Upper lobe of right lung (tissue), 1 donor: ENCODE results near the gene TERT. TPM values are rescaled to one million over a fixed set of nuclear protein-coding genes. Genes with fewer than 3 reads are reported as not detected.

Experiments used
- ATAC-seq: fragments of 200-7000 bp; cut with Tn5 transposase; one replicate; pipeline ENCODE4 v1.9.1; 2020; ENCODE audit warnings: mild to moderate bottlenecking, moderate library complexity
- DNase-seq: peaks from one replicate; pipeline ENCODE4 v3.0.0-alpha.2; 2020
- H3K27ac ChIP-seq: fragments of 200-600 bp; one replicate; pipeline ENCODE4 v1.8.0; 2022
- H3K27me3 ChIP-seq: fragments of 200-600 bp; one replicate; pipeline ENCODE4 v1.8.0; 2022; ENCODE audit warnings: mild to moderate bottlenecking
- H3K36me3 ChIP-seq: fragments of 200-600 bp; one replicate; pipeline ENCODE4 v1.8.0; 2022
- H3K4me1 ChIP-seq: fragments of 200-600 bp; one replicate; pipeline ENCODE4 v1.8.0; 2022
- H3K4me3 ChIP-seq: fragments of 200-600 bp; one replicate; pipeline ENCODE4 v1.8.0; 2022; ENCODE audit warnings: mild to moderate bottlenecking
- H3K9me3 ChIP-seq: fragments of 200-600 bp; one replicate; pipeline ENCODE4 v1.8.0; 2022
- CTCF ChIP-seq: fragments of 200-600 bp; IDR thresholded peaks from one replicate; pipeline ENCODE4 v1.8.0; 2022; ENCODE audit warnings: antibody characterized with exemption
- intact Hi-C: fragments of 100-400 bp; cut with DNase I; formaldehyde crosslinking; loops from one replicate; pipeline ENCODE4 v1.11.0; 2022
- total RNA-seq: library from RNA; stranded (reverse); fragmentation: NEBNext Ultra II Directional; extraction: Animal tissue kit (Norgen Biotek cat#: 25700); gene quantifications from one replicate; pipeline ENCODE4 v1.2.1, GENCODE V29; 2021
- donor health status: DM: no; HTN: yes; CAD: no; lungs with severe emphysema.

TERT gene
- total RNA-seq, 1 donor from 2014 or later, result not detected

GRCh38 chr5:1240496-1241260, 54.2 kb downstream of the TERT start:
- H3K4me1 ChIP-seq, result no peaks in the 10 kb centered on the region
- H3K9me3 ChIP-seq, result peaks cover 7% of the 10 kb centered on the region
- H3K27me3 ChIP-seq, result peaks cover 15% of the 10 kb centered on the region
- no peak overlapping the region for H3K4me3 ChIP-seq
- no peak overlapping the region for H3K27ac ChIP-seq
- TF ChIP-seq CTCF, result no peak
- intact Hi-C loops, result no loop called here
- no peaks in the 10 kb centered on the region for H3K36me3 ChIP-seq
- ATAC-seq (no peak), DNase-seq (no peak)

GRCh38 chr5:1239505-1240251, 55.2 kb downstream of the TERT start:
- no peak for TF ChIP-seq CTCF
- Histone ChIP-seq H3K4me3 (no peak overlapping the region), H3K36me3 (no peaks in the 10 kb centered on the region), H3K4me1 (no peaks in the 10 kb centered on the region), H3K9me3 (peaks cover 7% of the 10 kb centered on the region), H3K27ac (no peak overlapping the region), H3K27me3 (peaks cover 5% of the 10 kb centered on the region)
- DNase-seq (no peak), ATAC-seq (no peak)
- intact Hi-C loops, result no loop called here

GRCh38 chr5:1235838-1236237, 59.0 kb downstream of the TERT start:
- Histone ChIP-seq H3K9me3 (peaks cover 7% of the 10 kb centered on the region), H3K4me1 (no peaks in the 10 kb centered on the region), H3K36me3 (no peaks in the 10 kb centered on the region), H3K27ac (no peak overlapping the region), H3K27me3 (no peaks in the 10 kb centered on the region), H3K4me3 (no peak overlapping the region)
- no peak for ATAC-seq
- DNase-seq, result no peak
- intact Hi-C loops, result no loop called here
- no peak for TF ChIP-seq CTCF

GRCh38 chr5:1235379-1235778, 59.5 kb downstream of the TERT start:
- TF ChIP-seq CTCF, result no peak
- intact Hi-C loops, result no loop called here
- H3K27ac ChIP-seq, result no peak overlapping the region
- H3K36me3 ChIP-seq, result no peaks in the 10 kb centered on the region
- H3K27me3 ChIP-seq, result no peaks in the 10 kb centered on the region
- DNase-seq, result no peak
- no peak overlapping the region for H3K4me3 ChIP-seq
- no peak for ATAC-seq
- peaks cover 7% of the 10 kb centered on the region for H3K9me3 ChIP-seq
- H3K4me1 ChIP-seq, result no peaks in the 10 kb centered on the region

GRCh38 chr5:1232780-1233179, 62.1 kb downstream of the TERT start:
- intact Hi-C loops, result no loop called here
- Histone ChIP-seq H3K36me3 (no peaks in the 10 kb centered on the region), H3K27ac (no peak overlapping the region), H3K9me3 (peaks cover 7% of the 10 kb centered on the region), H3K4me1 (no peaks in the 10 kb centered on the region), H3K27me3 (no peaks in the 10 kb centered on the region), H3K4me3 (no peak overlapping the region)
- no peak for DNase-seq
- no peak for ATAC-seq
- TF ChIP-seq CTCF, result no peak
